NCI-H524 (cell line): Measurements from ENCODE around the gene EVX2.
A peak's percentile ranks its signal among the peaks of the same experiment; 100 is the strongest.

ENCODE experiments used
- DNase-seq, 2 experiments: peaks; one replicate each; lab custom pipeline; 2025; lab: John Stamatoyannopoulos, UW

The EVX2 gene

DNA sequence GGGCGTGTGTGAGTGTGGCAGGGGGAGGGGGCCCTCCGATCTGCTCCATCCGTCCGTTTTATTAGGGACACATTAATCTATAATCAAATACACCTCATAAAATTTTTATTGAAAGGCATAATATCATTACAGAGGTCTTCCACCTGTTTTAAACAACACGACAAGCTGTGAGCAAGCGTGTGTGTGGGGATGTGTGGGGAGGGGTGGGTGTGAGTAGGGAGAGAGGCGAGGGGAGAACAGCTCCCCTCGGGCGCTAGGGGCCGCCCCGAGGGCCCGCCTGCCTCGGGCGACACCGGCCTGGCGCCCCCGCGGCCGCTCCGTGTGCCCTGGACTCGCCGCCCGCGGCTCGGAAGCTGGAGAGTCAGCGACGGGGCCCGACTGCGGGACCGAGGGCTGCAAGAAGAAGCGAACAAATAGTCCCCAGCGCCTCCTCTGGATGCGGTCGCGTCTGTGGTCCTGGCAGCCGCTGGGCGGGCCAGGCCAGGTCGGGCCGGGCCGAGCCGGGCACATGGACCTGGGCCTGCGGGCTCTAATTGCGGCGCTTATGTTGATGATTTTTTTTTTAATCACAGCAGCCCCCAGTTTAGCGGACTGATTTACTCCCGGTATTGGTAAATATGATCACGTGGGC, 38.4 kb upstream of the EVX2 start:
- peak; percentile 54 to 60 for DNase-seq

DNA sequence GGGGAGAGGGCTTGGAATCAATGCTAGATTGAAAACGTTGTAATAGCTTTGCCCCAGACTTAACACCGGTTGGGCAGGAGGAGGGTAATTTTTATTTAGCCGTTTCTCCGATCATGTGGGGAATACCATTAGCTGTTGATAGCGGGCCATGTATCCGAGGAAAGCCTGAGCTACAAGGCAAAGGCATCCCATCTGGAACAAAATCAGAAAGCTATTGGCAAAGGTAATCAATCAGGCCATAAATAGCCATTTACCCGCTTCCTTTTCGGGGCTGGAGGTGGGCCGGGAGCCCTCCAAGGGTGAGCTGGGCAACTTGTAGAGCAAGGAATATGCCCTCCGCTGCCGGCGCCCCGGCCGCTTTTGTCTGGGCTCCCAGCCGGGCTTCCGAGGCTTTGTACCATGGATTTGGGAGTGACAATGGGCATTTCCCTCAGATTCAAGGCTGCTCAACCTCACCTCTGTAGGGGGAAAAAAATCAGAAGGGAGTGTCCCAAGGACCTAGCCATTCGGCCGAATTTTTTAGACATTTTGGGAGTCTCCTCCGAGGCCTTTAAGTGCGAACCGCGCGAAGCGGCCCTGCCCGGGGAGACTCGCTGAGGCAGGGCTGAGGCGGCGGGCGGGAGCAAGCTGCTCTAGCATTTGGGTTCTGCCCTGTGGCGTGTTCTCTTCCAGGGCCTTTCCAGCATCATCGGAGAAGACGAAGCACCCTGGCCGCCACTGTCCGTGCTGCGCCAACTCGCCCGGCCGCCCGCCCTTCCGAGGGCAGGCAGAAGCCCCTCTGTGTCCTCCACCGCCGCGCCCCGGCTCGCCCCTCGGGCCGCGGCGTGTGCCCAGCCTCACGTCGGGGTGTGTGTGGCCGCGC, 37.7 kb upstream of the EVX2 start:
- DNase-seq: no peak

DNA sequence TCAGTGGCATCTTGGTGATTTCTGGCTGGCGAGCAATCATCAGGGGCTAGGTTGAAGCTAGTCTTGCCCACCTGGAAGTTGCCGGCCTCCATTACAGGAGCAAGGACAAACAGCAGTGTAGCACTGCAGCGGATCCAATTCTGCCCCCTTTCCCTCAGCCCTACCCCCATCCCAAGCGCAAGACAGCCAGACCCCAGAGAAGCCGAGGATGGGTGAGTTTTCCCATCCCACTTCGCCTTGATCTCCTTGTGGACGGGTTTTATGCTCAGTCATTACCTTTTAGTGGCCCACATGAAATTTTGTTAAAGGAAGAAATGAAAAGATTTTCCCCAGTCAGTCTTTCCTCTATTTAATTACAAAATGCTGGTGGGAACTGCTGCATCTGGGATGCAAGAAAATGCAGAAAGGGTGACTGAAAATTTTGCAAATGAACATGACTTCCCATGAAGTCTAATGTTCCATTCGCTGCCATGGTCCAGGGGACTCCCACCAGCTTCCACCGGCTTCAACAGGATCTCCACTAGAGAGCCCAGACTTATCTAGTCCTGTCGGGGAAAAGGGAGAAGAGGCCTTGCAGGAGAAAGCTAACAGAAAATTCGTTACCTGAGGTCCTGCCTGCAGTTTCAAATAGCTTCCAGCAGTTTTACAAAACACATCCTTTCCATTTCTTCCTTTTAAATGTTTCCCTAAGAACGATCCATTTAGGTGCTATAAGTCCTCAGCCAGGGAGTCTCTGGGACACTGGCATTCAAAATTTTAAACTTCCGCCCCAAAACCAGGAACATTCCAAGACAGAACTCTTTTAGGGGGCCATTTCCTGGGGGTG, 36.8 kb upstream of the EVX2 start:
- no peak for DNase-seq

DNA sequence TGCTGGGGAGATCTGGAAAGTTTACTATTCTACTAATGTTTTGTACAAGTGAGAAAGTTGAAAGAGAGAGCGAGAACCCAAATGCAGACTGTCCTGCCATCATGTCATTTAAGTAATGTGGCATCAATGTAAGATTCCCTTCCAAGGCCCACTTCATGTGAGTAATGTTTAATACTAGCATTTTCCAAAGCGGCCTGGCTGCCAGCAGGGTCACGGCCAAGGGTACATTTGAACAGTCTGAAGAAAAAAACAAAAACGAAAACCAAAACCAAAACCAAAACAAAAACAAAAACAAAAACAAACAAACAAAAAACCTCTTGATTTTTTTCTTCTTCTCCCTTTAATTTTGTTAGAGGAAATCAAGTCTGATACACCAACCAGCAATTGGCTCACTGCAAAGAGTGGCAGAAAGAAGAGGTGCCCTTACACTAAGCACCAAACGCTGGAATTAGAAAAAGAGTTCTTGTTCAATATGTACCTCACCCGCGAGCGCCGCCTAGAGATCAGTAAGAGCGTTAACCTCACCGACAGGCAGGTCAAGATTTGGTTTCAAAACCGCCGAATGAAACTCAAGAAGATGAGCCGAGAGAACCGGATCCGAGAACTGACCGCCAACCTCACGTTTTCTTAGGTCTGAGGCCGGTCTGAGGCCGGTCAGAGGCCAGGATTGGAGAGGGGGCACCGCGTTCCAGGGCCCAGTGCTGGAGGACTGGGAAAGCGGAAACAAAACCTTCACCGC, 35.0 kb upstream of the EVX2 start:
- peak; percentile 40 to 55 for DNase-seq

DNA sequence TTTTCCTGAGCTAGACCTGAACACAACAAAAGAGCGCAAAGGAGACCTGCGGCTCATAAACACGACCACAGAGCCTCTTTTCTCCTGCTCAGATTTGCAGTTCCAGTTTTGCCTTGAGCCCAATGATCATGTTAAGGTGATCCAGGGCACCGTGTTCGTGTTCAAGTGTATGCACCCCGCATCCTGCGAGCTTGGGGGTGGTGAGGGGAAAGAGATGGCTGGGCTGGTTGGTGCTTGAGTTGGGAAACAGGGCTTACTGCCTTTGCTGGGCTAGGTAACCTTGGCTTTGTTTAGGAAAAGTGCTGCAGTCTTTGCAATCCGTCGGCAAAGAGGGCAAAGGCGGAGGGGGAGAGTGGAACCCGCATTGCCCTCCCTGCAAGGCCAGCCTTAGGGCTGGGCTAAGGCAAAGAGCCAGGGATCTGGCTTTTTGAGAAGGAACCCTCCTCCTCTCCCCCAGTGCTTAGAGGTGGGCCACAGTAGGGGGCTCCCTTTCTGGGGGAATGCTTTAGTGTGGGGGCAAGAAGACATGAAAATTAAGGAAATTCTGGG, 34.1 kb upstream of the EVX2 start:
- DNase-seq: no peak

DNA sequence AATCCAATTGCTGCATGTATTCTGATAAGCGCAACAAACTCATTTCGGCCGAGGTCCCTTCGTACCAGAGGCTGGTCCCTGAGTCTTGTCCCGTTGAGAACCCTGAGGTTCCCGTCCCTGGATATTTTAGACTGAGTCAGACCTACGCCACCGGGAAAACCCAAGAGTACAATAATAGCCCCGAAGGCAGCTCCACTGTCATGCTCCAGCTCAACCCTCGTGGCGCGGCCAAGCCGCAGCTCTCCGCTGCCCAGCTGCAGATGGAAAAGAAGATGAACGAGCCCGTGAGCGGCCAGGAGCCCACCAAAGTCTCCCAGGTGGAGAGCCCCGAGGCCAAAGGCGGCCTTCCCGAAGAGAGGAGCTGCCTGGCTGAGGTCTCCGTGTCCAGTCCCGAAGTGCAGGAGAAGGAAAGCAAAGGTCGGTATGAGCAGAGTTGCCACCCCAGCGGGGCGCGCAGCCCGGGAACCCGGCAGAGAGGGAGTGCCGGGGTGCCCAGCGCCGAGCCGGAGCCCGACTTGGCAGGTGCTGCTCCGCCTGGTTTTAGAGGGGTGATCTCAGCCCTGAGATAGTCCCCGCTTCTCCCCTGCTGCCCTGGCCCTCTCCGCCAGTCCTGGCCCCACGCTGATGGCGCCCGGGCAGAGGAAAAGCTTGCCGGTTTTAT, 33.5 kb upstream of the EVX2 start:
- DNase-seq: no peak

DNA sequence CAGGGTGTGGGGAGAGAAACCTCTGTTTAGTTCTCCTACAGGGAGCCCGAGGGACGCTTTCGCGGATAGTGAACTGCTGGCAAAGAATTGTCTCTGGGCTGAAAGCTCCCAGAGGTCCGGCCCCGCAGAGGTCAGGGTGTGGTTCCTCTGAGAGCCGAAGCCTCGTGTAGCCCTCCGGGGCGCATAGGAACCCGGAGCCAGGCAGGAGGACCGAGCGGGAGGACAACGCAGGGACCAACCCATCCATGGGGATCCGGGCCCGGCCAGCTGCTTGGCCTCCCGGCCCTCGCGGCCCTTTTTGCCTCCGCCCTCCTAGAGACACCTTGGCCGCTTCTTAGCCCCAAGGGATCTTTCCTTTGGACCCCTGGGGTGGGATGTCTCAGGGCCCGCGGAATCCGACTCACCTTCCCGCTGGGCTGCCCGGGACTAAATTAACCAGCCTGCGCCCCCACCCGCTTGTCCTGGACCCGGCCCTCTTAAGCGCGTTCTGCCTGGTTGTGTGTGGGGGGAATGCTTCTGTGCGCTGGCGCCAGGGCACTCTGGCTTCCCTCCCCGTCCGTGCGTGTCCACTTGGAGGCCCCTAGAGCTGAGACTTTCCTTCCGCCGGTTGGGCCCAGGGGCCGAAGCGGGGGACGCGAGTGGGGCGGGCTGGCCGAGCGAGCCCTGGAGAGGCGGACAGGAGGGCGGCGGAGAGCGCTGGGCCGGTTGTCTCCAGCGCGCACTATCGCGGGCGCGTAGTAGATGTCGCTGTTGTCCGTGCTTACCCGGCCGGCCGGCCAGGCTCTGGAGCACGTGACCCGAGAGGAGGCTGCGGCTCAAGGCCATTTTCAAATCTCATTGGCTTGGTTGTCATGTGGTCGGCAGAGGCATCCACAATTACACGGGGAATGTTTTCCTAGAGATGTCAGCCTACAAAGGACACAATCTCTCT, 32.4 kb upstream of the EVX2 start, which contains the start of gene HOXD10:
Gene HOXD10, plus strand, starts transcription at position 896 of the 931 bp plus-strand sequence. CDS start 56 bp downstream, outside the sequence.
- DNase-seq: no peak

DNA sequence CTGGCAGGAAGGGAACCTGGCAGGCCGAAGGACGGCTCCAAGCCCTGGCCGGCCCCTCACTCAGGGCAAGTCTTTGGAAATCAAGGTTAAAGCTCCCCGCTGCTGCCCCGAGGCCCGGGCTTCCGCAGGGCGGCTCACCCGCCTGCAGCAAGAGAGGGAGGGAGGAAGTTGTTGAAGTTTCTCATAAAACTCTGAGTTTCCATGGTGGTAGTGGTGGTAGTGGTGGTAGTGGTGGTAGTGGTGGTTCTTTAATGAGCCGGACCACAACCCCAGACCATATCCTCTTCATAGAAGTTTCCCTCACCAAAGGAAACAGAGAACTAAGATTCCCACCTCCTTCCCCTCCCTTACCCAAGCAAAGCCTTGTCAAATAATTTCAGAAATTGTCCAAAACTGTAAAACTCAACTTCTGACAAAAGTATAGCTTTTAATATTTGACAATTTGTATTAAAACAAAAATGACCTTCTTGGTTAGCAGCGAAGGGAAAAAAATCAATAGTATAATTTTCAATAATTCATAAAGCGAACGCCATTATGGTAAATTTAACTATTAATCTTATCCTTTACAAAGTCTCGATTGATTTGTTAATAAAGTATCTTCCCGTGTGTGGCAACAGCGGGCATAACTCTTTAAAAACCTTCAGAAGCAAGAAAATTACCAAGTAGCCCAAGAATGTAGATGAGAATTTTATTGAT, 31.3 kb upstream of the EVX2 start:
- DNase-seq: no peak

DNA sequence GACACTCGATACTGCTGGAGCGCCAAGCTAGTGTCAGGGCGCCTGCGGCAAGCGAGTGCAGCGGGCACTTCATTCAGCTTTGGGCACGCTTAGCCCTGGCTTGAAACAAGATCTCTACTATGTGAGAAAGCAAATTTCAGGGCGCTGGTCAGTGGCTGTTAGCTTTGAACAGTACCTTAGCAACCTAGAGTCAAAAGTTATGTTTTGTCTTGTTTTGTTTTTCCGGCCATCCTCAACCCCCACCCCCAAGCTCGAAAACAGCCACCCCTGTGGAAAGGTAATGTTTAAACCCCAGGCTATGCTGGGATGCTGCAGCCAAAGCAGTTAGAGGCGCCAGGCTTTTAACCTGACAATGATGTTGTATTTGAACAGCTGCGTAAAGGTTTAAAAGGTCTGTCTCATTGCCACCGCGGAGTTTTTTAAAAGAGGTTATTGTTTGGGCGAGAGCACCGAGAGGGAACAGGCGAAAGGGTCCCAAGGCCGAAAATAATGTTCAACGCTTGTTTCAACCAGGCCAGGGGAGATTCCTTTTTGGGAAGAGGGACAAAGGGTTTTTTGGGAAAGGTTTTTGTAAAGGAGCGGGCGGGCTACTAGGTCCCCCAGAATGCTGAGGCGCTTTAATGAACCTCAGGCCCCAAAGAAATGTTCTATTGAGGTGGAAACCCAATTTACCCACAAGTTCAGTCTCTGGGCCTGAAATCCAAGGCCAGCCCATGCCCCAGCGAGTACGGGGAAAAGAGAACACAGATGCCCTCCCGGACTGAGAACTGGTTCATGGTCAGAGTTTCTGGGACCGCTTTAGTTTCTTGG, 30.6 kb upstream of the EVX2 start:
- no peak for DNase-seq

DNA sequence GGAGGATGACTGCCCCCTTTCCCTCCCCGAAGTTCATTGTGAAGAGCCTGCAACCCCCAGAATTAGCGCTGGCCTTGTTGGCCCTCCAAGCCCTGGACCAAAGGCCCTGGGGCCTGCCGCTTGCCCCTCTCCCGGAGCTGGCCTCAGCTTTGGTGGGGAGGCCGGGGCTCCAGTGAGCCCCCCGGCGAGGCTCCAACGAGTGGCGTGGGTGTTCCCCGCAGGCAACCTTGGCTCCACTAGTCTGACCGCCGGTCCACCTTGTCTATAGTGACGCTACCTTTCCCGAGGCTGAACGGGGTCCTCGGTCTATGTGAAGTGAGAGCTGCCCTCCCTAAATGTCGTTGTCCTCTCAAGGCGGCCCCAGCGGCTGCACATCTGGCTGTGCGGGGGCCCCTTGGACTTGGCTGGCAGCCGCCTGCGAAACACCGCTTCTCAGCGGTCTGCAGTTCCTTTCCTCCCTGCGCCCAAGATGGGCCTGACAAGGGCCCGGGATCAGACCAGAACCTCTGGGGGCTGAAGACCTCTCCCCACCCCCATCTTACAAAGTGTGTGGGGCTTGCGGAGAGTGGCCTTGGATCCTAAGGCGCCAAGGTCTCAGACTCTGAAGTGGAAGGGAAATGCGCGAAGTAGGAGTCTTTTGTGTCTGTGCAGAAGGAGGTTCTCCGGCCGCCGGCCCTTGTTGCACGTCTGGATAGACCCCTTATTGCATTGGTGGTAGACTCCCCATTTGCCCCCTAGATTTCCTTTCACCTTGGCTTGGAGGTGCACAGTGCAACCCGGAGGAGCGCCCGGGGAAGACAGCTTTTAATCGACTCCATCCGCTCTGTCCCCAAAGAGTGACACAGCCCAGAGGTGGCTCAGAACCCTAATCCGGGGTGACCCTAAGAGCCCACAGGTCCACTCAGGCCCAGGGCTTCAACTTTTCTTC, 28.9 kb upstream of the EVX2 start:
- DNase-seq: no peak

DNA sequence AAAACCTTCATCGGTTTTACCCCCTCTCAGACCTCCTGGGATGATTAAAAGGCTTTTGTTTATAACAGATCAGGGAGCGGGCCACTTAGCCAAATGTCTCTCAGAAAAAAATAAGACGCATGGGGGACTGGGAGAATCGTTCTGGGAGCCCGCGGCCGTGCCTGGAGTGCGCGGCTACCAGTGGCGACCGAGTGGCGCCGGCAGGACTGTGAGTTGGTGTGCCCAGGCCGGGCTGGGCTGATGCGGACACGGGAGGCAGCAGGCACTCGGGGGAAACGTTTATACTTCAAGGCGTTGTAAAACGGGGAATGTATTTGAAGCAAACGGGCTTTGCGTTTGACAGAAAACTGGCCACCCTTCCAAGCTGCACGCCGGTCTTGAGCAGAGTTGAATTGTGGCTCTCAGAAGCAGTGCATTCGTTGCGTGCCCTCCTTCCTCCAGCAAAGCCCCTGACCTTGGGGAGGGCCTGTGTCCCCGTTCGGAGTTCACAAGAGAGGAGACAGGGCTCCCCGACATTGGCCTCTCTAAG, 28.1 kb upstream of the EVX2 start:
- DNase-seq: no peak

DNA sequence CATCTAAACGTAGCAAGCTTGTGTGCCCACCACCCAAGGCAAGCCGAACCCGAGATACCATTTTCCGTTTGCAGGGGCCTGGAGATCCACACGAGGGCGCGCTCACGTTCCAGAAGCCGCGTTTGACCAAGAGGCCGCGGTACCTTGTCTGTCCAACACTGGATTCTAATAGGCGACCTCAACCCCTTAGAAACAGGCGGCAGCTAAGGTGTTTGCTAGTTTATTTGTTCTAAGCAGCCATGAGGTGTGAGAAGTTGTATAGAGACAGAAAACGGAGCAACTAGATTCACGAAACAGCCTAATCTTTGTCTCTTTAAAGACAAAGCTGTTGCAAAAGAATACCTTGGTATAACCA, 27.5 kb upstream of the EVX2 start:
- DNase-seq: peak in 1 of 2 experiments; percentile 64

DNA sequence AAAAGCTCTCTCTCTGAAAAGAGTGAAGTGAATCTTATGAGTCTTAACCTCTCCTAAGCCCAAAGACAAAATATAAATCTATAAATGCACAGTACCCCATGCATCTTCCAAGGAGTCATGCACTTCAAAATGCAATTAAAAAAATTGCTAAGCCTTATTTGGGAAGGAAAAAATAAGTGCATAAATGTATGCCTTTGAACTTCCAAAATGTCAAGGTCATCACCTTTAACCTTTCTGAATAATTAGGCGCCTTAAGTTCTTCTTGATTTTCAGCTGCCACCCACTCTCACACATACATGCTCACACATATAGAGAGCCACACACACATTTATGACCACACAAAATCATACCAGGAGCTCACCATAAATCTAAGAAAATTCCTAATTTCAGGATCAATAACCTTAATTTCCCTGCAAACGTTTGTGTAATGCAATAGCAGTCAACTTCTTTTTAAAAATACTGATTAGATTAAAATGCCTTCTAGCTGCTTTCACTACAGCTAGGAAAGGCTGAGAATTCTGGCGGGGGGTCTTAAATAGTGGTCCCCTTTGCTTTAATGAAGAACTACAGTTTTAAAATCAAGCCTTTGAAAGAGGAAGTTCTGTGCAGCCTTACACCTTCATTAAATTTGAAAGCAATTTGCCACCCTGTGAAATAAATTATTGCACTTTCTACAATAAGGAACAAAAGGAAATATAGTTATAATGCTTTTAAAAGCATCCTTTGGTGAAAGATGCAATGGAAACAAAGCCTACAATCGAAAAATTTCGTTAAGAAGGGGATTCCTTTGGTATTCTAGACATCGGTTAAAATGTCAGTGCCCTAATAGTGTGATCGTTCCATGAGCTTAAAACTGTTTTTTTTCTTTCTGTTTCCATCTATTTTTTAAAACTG, 26.9 kb upstream of the EVX2 start:
- no peak for DNase-seq

DNA sequence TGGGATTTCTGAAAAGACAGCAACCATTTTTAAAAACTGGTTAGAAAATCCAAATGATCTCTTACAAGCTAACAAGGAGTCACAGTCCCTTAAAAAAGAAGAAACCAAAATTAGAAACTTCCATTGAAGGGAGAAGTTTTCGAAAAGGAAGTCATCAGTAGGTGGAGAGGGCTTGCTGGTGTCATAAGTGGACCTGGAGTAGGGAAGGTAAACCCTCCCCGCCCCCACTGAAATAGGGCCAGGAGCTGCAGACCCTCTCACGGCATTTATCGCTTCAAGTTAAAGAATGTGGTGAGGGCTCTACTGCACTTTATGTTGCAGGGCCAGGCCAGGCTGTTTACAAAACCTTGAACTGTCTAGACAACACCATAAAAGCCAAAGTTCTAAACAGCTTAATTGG, 26.2 kb upstream of the EVX2 start:
- DNase-seq: no peak

DNA sequence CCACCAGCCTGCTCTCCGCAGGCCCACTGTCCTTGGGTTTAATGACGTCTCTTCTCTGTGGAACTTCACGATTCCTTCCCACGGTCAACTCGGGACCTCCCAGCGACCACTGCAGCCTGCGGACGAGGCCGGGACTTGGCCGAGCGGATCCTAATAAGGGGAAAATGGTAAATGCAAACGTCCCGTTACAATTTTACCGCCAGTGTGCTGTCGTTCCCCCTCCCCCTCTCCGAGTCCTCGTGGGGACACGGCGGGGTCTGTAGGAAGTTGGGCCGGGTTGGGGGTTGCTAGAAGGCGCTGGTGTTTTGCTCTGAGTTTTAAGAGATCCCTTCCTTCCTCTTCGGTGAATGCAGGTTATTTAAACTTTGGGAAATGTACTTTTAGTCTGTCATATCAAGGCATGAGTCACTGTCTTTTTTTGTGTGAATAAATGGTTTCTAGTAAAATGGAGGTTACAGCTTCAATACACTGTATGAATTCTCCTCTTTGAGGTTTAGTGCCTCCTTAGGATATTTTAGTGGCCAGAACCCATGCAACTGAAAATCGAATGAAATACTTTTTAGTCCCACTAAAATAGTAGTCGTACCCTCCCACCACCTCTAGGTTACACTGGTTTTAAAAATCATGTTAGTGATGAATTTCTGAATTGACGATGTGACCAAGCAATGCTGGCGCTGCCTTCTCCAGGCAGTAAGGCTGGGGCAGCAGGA, 25.6 kb upstream of the EVX2 start:
- no peak for DNase-seq
